Gastroesophageal sphincter (tissue), 3 donors: ENCODE results near the gene CA5B.

Experiments used
- EP300 ChIP-seq: sonication (generic); formaldehyde crosslinking; IDR thresholded peaks from one replicate; pipeline ENCODE4 v1.6.1; 2017; ENCODE audit warnings: antibody characterized with exemption, mild to moderate bottlenecking
- POLR2A ChIP-seq, 2 donors: fragments of 450-650 bp; IDR thresholded peaks; one replicate each; pipeline ENCODE4 v1.6.1; 2017; ENCODE audit warnings: antibody characterized with exemption in 2 of 2, mild to moderate bottlenecking in 2 of 2, moderate library complexity in 1 of 2
- POLR2AphosphoS5 ChIP-seq: sonication (generic); formaldehyde crosslinking; IDR thresholded peaks from one replicate; pipeline ENCODE4 v1.6.1; 2017; ENCODE audit warnings: antibody characterized with exemption
- TF ChIP-seq, protein P1 (sequence below), 4 experiments: fragments of 200-600 bp in 2 of 4; fragments of 450-650 bp in 2 of 4; sonication (generic) in 1 of 4; IDR thresholded peaks; one replicate each; pipeline ENCODE4 v1.5.1; 2017 to 2019; ENCODE audit warnings: antibody characterized with exemption in 4 of 4, mild to moderate bottlenecking in 2 of 4, moderate library complexity in 2 of 4

DNA sequence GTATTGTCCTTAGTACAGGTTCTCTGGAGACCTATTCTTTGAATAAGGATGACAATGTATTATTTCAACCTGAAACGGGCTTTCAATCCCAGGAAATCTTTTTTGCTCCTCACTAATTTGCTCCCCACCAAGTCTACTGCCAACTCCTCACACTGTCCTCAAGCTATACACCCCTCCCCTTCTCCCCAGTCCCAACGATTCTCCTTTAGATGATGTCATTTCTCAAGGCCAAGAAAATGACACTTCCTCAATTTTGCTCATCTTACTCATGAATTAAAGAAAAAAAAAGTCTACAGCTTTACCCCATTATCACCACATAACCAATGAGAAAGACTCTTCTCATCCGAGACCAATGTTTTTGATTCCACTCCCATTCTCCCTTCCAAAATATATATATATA, 96.0 kb downstream of the CA5B start:
- no peak for TF ChIP-seq POLR2AphosphoS5
- TF ChIP-seq, protein P1, sequence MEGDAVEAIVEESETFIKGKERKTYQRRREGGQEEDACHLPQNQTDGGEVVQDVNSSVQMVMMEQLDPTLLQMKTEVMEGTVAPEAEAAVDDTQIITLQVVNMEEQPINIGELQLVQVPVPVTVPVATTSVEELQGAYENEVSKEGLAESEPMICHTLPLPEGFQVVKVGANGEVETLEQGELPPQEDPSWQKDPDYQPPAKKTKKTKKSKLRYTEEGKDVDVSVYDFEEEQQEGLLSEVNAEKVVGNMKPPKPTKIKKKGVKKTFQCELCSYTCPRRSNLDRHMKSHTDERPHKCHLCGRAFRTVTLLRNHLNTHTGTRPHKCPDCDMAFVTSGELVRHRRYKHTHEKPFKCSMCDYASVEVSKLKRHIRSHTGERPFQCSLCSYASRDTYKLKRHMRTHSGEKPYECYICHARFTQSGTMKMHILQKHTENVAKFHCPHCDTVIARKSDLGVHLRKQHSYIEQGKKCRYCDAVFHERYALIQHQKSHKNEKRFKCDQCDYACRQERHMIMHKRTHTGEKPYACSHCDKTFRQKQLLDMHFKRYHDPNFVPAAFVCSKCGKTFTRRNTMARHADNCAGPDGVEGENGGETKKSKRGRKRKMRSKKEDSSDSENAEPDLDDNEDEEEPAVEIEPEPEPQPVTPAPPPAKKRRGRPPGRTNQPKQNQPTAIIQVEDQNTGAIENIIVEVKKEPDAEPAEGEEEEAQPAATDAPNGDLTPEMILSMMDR (IDR thresholded peaks at IDR 0.05), result no peak
- no peak for TF ChIP-seq POLR2A (IDR thresholded peaks at IDR 0.05)
- TF ChIP-seq EP300, result no peak
